Epithelial cell of proximal tubule (primary cell): ENCODE results near the gene MUC6. TPM values are rescaled to one million over a fixed set of nuclear protein-coding genes. Genes with fewer than 3 reads are reported as not detected.
"Not testable (repeated sequence)": the region's sequence is repeated elsewhere in the genome, so short reads cannot be mapped to it uniquely, and the experiment has no call there.

Experiments
- DNase-seq: peaks from one replicate; pipeline ENCODE4 v3.0.0-alpha.2; 2011; ENCODE audit warnings: low read depth
- H3K4me3 ChIP-seq: 2 replicates; pipeline ENCODE4 v1.5.1; 2011; ENCODE audit warnings: low read depth, mild to moderate bottlenecking, low read length
- CTCF ChIP-seq: conservative IDR thresholded peaks from 2 replicates; pipeline ENCODE4 v1.5.1; 2012; ENCODE audit warnings: low read depth, mild to moderate bottlenecking, low read length
- total RNA-seq: library from RNA; depleted of rRNA; stranded (reverse); fragments of >200 nt; gene quantifications from 2 replicates; pipeline ENCODE4 v1.2.3, GENCODE V29; 2015

MUC6 gene
- total RNA-seq, 1 donor from 2014 or later: not detected

GRCh38 chr11:1020211-1020905, 16.2 kb downstream of the MUC6 start:
- DNase-seq: no peak
- H3K4me3 ChIP-seq: no peak overlapping the region
- no peak for TF ChIP-seq CTCF

- TF ChIP-seq CTCF: no peak
- no peak overlapping the region for H3K4me3 ChIP-seq
- no peak for DNase-seq
Observed at GRCh38 chr11:1019321-1019910, 17.1 kb downstream of the MUC6 start.

- H3K4me3 ChIP-seq: no peak overlapping the region
- TF ChIP-seq CTCF: no peak
- no peak for DNase-seq
Observed at GRCh38 chr11:1018091-1018490, 18.4 kb downstream of the MUC6 start.

GRCh38 chr11:1017269-1018005, 19.1 kb downstream of the MUC6 start:
- DNase-seq: no peak
- no peak for TF ChIP-seq CTCF
- no peak overlapping the region for H3K4me3 ChIP-seq

GRCh38 chr11:1016610-1017126, 19.9 kb downstream of the MUC6 start:
- not testable (repeated sequence) for DNase-seq, H3K4me3 ChIP-seq

GRCh38 chr11:1015826-1016545, 20.5 kb downstream of the MUC6 start:
- DNase-seq: no peak
- no peak for TF ChIP-seq CTCF
- no peak overlapping the region for H3K4me3 ChIP-seq

GRCh38 chr11:1015064-1015463, 21.5 kb downstream of the MUC6 start:
- no peak for TF ChIP-seq CTCF
- no peak for DNase-seq
- no peak overlapping the region for H3K4me3 ChIP-seq
